Subcutaneous adipose tissue (tissue), 4 donors: Measurements from ENCODE around the gene SPDYE6. TPM values are rescaled to one million over a fixed set of nuclear protein-coding genes. Genes with fewer than 3 reads are reported as not detected.

Experiments
- CTCF ChIP-seq: fragments of 450-650 bp; IDR thresholded peaks from one replicate; pipeline ENCODE4 v1.5.1; 2016; ENCODE audit warnings: low read depth, mild to moderate bottlenecking, control low read depth, antibody characterized with exemption, moderate library complexity
- total RNA-seq, 4 donors: library from RNA; depleted of rRNA; stranded (reverse); fragments of >200 nt; gene quantifications; one replicate each; pipeline ENCODE4 v1.1.0, GENCODE V29; 2016

The SPDYE6 gene
- total RNA-seq, 4 donors from 2014 or later = not detected

- TF ChIP-seq CTCF = no peak
Observed at GRCh38 chr7:102376964-102377466, 20.8 kb upstream of the SPDYE6 start.

DNA sequence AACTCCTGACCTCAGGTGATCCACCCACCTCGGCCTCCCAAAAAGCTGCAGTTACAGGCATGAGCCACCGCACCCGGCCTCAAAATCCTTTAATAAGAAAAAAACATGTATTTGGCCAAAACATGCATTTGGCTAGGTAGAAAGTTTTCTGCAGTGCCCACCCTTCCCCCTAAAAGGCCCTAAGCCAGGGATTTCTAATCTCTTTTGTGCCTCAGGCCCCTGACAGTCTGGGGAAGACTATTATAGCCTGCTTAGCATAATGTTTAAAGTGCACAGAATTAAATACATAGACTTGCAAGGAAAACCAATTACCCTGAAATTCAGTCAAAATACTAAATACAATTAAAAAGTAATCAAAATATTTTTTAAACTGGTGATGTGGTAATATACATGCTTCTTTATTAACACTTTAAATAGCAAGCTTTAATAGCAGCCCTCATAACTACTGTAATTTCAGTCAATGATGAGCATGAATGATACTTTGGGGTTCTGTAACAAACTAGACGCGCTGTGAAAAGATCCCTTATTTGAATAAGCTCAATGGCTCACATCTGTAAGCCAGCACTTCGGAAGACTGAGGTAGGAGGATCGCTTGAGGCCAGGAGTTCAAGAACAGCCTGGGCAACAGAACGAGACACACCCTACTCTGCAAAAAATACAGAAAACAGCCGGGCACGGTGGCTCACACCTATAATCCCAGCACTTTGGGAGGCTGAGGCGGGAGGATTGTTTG lies 29.9 kb downstream of the SPDYE6 start:
- TF ChIP-seq CTCF = no peak

- TF ChIP-seq CTCF = no peak
Observed at GRCh38 chr7:102323914-102324195, 32.4 kb downstream of the SPDYE6 start.

DNA sequence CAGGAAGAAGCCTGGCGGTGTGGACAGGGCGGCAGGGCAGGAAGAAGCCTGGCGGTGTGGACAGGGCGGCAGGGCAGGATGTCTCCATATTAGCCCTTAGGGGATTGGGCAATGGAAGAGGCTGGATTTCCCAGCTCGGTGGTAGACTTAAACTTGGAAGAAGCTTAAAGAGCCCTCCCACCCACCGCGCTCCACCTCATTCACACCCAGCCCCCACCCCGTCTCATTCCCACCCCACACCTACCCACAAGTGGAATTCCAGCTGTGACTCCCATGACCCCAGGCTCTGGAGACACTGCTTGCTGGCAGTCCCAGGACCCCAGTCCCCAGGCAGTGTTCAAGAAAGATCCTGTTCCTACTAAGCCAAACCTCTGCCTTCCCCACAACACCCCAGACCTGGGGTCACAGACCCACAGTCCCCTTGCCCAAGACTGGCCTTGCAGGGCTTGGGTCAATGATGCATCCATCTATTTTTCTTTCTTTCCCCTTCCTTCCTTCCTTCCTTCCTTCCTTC lies 34.0 kb downstream of the SPDYE6 start:
- no peak for TF ChIP-seq CTCF

GRCh38 chr7:102321351-102322201 lies 34.7 kb downstream of the SPDYE6 start:
- no peak for TF ChIP-seq CTCF

DNA sequence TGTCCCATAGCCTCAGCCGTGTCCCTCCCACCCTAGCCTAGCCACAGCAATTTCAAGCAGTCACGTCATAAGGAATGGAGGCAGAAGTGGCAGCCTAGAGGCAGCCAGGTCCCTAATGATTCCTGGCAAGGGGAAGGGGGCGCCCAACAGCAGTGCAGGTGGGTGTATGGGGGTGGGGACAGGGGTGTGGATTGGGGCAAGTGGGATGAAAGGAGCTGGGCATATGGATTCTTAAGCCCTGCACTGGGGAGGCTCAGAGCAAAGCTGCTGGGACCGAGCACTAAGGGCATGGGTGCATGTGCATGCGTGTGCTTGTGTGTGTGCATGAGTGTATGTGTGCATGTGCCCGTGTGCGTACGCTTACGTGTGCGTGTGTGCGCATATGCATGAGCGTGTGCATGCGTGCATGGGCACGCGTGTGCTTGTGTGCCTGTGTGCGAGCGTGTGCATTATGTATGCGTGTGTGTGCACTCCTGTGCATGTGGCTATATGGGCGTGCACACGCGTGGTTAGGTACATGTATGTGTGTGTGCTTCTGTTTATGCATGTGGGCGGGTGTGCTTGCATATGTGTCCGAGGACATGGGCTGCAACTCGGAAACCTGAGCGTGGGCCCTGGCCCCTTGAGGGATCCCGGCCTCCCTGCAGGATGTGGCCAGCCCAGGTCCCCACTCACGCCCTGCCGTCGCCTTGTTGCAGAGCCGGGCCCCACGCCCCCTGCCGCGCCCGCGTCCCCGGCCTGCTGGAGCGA lies 35.5 kb downstream of the SPDYE6 start:
- TF ChIP-seq CTCF = no peak
